Neuron (in vitro differentiated cells): ENCODE measurements around the gene SEMA6A.
"Not testable (repeated sequence)": the region's sequence is repeated elsewhere in the genome, so short reads cannot be mapped to it uniquely, and the experiment has no call there.

Source experiments
- H2AFZ ChIP-seq: one replicate; pipeline ENCODE4 v1.6.1; 2013; ENCODE audit warnings: low read depth, mild to moderate bottlenecking, inconsistent platforms, low read length, moderate library complexity
- H3K27me3 ChIP-seq: one replicate; pipeline ENCODE4 v1.6.1; 2013; ENCODE audit warnings: low read length; ENCODE audit not compliant: insufficient read depth
- H3K36me3 ChIP-seq: one replicate; pipeline ENCODE4 v1.6.1; 2013; ENCODE audit warnings: low read length; ENCODE audit not compliant: insufficient read depth
- H3K4me1 ChIP-seq: one replicate; pipeline ENCODE4 v1.6.1; 2013; ENCODE audit warnings: low read length; ENCODE audit not compliant: insufficient read depth
- H3K4me3 ChIP-seq: 2 replicates; pipeline ENCODE4 v1.5.1; 2013; ENCODE audit warnings: mild to moderate bottlenecking, low read length, moderate library complexity
- H3K9me3 ChIP-seq: one replicate; pipeline ENCODE4 v1.6.1; 2013; ENCODE audit warnings: low read length

The SEMA6A gene

DNA sequence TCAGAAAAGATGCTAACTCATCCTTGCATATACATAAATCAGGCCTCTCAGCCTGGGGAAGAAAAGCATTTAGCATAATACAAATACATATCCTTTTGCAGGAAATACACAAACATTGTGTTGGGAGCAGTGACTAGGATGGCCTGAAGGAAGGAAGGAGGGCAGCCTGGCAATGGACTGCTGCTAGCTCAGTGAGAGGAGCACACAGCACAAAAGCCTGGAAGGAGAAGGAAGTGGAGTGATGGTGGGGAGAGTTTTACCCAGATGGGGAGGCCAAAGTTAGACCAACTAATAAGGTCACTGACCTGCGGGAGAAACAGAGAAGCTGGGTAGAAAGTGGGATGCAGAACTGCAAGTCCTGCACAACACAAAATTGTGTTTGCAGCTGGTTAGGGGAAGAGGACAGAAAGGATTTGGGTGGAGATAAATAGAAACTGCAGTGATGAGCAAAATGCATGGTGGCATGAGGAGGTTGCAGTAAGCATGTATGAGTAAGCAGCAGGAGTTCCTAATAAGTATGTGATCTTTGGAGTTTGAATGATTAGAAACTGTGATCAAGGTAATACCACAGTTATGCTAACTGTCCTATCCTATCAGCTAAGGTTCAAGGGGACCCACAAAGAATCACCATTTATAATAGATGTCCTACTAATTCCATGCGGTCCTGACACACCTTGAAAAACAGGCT lies 39.5 kb downstream of the SEMA6A start:
- no peak overlapping the region for H2AFZ ChIP-seq
- peaks cover 11% of the 10 kb centered on the region for H3K4me1 ChIP-seq
- H3K9me3 ChIP-seq = no peaks in the 10 kb centered on the region
- no peaks in the 10 kb centered on the region for H3K36me3 ChIP-seq
- no peaks in the 10 kb centered on the region for H3K27me3 ChIP-seq
- no peak overlapping the region for H3K4me3 ChIP-seq

GRCh38 chr5:116532762-116533525 lies 41.7 kb downstream of the SEMA6A start:
- Histone ChIP-seq H2AFZ (no peak overlapping the region), H3K4me1 (peaks cover 25% of the 10 kb centered on the region), H3K4me3 (no peak overlapping the region), H3K36me3 (no peaks in the 10 kb centered on the region), H3K27me3 (no peaks in the 10 kb centered on the region), H3K9me3 (no peaks in the 10 kb centered on the region)

DNA sequence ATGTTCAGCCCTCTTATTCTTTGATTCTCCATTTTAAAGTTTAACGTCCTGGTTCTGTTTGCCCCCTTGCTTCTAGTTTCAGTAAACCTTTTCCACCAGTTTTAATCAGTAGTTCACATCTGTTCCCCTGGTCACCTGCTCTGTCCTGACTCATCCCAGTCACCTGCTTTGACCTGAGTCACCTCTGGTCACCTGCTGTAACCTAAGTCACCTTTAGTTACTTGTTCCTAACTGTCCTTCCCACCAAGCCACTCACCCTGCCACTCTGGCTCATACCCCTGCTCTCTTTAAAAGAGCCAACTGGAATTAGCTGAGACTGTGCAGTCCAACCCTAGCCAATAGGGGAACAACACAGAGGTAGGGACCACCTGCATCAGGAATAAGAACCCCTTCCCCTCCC lies 43.0 kb downstream of the SEMA6A start:
- Histone ChIP-seq H3K27me3 (no peaks in the 10 kb centered on the region), H3K4me1 (peaks cover 19% of the 10 kb centered on the region), H2AFZ (no peak overlapping the region), H3K9me3 (no peaks in the 10 kb centered on the region), H3K4me3 (no peak overlapping the region), H3K36me3 (no peaks in the 10 kb centered on the region)

DNA sequence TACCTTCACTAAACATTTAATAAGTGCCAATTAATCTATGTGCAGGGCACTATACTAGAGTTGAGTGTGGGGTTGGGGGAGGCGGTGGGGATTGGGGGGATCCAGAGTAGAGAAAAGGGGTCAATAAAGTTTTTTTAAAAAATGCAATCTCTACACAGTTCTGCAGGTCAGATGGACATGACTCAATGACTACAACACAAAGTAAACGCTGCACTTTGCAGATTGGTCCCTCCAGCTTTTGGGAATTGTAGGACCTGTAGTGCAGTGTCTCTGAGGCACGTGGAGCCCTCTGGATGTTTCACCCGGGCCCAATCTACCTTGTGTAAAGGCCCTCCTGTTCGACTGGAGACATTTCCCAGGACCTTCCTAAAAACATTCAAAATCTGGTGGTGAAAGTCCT lies 43.5 kb downstream of the SEMA6A start:
- no peaks in the 10 kb centered on the region for H3K9me3 ChIP-seq
- no peak overlapping the region for H3K4me3 ChIP-seq
- H3K27me3 ChIP-seq = no peaks in the 10 kb centered on the region
- no peaks in the 10 kb centered on the region for H3K36me3 ChIP-seq
- H2AFZ ChIP-seq = no peak overlapping the region
- peaks cover 15% of the 10 kb centered on the region for H3K4me1 ChIP-seq

GRCh38 chr5:116530276-116530675 lies 44.3 kb downstream of the SEMA6A start:
- Histone ChIP-seq H2AFZ (no peak overlapping the region), H3K9me3 (no peaks in the 10 kb centered on the region), H3K36me3 (no peaks in the 10 kb centered on the region), H3K4me3 (no peak overlapping the region), H3K27me3 (no peaks in the 10 kb centered on the region), H3K4me1 (peaks cover 15% of the 10 kb centered on the region)

- H3K4me1 ChIP-seq = peaks cover 15% of the 10 kb centered on the region
These were observed 45.0 kb downstream of the SEMA6A start for GRCh38 chr5:116529615-116530014.

GRCh38 chr5:116528519-116529234 lies 45.9 kb downstream of the SEMA6A start:
- Histone ChIP-seq H2AFZ (no peak overlapping the region), H3K4me1 (peaks cover 15% of the 10 kb centered on the region), H3K27me3 (no peaks in the 10 kb centered on the region), H3K9me3 (no peaks in the 10 kb centered on the region), H3K36me3 (no peaks in the 10 kb centered on the region), H3K4me3 (no peak overlapping the region)

More at GRCh38 chr5:116529615-116530014, 45.0 kb downstream of the SEMA6A start:
- Histone ChIP-seq H3K4me3 (no peak overlapping the region), H3K27me3 (no peaks in the 10 kb centered on the region), H3K9me3 (no peaks in the 10 kb centered on the region), H3K36me3 (no peaks in the 10 kb centered on the region), H2AFZ (no peak overlapping the region)

- H3K4me3 ChIP-seq = no peak overlapping the region
- H3K4me1 ChIP-seq = peaks cover 15% of the 10 kb centered on the region
- no peak overlapping the region for H2AFZ ChIP-seq
- H3K36me3 ChIP-seq = no peaks in the 10 kb centered on the region
- no peaks in the 10 kb centered on the region for H3K27me3 ChIP-seq
- no peaks in the 10 kb centered on the region for H3K9me3 ChIP-seq
These were observed 47.0 kb downstream of the SEMA6A start for GRCh38 chr5:116527582-116527981.

GRCh38 chr5:116525674-116526073 lies 48.9 kb downstream of the SEMA6A start:
- Histone ChIP-seq H3K9me3 (no peaks in the 10 kb centered on the region), H3K4me1 (peaks cover 15% of the 10 kb centered on the region), H3K27me3 (no peaks in the 10 kb centered on the region), H3K36me3 (no peaks in the 10 kb centered on the region), H2AFZ (no peak overlapping the region), H3K4me3 (no peak overlapping the region)

DNA sequence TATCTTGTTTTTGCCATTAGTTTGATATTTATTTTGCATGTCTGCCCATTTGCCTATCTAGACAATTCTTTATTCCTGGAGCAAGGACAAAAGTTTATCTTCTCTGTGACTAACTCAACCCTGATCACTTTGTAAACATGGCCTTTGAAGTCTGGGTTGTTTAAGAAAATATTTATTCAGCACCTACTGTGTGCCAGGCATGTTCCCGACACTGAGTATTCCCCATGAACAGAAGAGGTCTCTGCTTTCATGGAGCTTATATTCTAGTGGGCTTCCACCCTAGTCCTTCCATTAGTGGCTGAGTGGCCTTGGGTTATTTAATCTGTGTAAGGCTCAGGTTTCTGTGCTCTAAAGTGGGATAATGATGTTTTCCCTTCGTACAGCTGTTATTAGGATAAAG lies 49.7 kb downstream of the SEMA6A start:
- no peaks in the 10 kb centered on the region for H3K36me3 ChIP-seq
- H3K9me3 ChIP-seq = no peaks in the 10 kb centered on the region
- H2AFZ ChIP-seq = no peak overlapping the region
- H3K4me1 ChIP-seq = peaks cover 15% of the 10 kb centered on the region
- H3K27me3 ChIP-seq = no peaks in the 10 kb centered on the region
- no peak overlapping the region for H3K4me3 ChIP-seq

GRCh38 chr5:116524051-116524904 lies 50.3 kb downstream of the SEMA6A start:
- no peak overlapping the region for H3K4me3 ChIP-seq
- no peak overlapping the region for H2AFZ ChIP-seq
- no peaks in the 10 kb centered on the region for H3K27me3 ChIP-seq
- H3K9me3 ChIP-seq = no peaks in the 10 kb centered on the region
- H3K4me1 ChIP-seq = peaks cover 11% of the 10 kb centered on the region
- H3K36me3 ChIP-seq = no peaks in the 10 kb centered on the region

- not testable (repeated sequence) for H3K4me3 ChIP-seq, H3K36me3 ChIP-seq, H3K4me1 ChIP-seq, H3K27me3 ChIP-seq, H2AFZ ChIP-seq, H3K9me3 ChIP-seq
These were observed 51.4 kb downstream of the SEMA6A start for GRCh38 chr5:116523182-116523581.
